HCT116 (cell line): ENCODE data around the gene SGCA. TPM values are rescaled to one million over a fixed set of nuclear protein-coding genes. Genes with fewer than 3 reads are reported as not detected.

Experiments
- ATAC-seq: fragments of 200-7000 bp; cut with Tn5 transposase; 2 replicates; pipeline ENCODE4 v1.9.1; 2020; ENCODE audit warnings: mild to moderate bottlenecking, moderate library complexity
- BruUV-seq: library from RNA; stranded (reverse); fragments of 400-500 nt; replicated peaks from 2 replicates; lab custom pipeline; 2021; lab: Mats Ljungman, UMichigan
- CTCF ChIA-PET: fragments of 300-600 bp; sonication (Branson Sonifier 250); formaldehyde crosslinking; loops from one replicate; lab custom pipeline; 2021; ENCODE audit warnings: antibody characterized with exemption; lab: Charles Lee
- POLR2A ChIA-PET: fragments of 300-600, 350-600 bp; sonication (Branson Sonifier 250); formaldehyde crosslinking; loops from one replicate; lab custom pipeline; 2021; ENCODE audit warnings: antibody characterized with exemption; lab: Charles Lee
- RAD21 ChIA-PET, 2 experiments: fragments of 300-600 bp; sonication (Branson Sonifier 250); formaldehyde crosslinking; loops; one replicate each; lab custom pipeline; 2023; ENCODE audit warnings: low total read pairs in 2 of 2; ENCODE audit not compliant: uncharacterized antibody in 2 of 2, unreplicated experiment in 2 of 2, low non-redundant PET in 1 of 2; lab: Charles Lee
- DNase-seq: peaks from one replicate; pipeline ENCODE4 v3.0.0-alpha.2; 2010; ENCODE audit warnings: low read depth, low spot score
- H2AFZ ChIP-seq: fragments of 200-600 bp; shearing (Covaris generic), sonication (generic); 2 replicates; pipeline ENCODE4 v1.6.1; 2017; ENCODE audit warnings: low read depth, mixed run types, mixed read lengths, antibody characterized with exemption, low read length; ENCODE audit not compliant: poor library complexity, severe bottlenecking
- H3K27ac ChIP-seq: 2 replicates; pipeline ENCODE4 v1.5.1; 2012; ENCODE audit warnings: low read depth, low read length
- H3K27me3 ChIP-seq: fragments of 200-600 bp; sonication (generic); 2 replicates; pipeline ENCODE4 v1.6.1; 2016; ENCODE audit warnings: mixed run types, low read length, mixed read lengths; ENCODE audit not compliant: insufficient read depth
- H3K36me3 ChIP-seq, 2 experiments: fragments of 200-500 bp in 1 of 2; fragments of 200-600 bp in 1 of 2; sonication (Bioruptor generic) in 1 of 2; sonication (generic) in 1 of 2; 2 replicates each; pipeline versions ENCODE4 v1.5.1 to v1.6.1; 2014 to 2016; ENCODE audit warnings: low read length in 2 of 2, inconsistent platforms in 1 of 2, mixed read lengths in 1 of 2, mixed run types in 1 of 2; ENCODE audit not compliant: insufficient read depth in 2 of 2, control insufficient read depth in 1 of 2
- H3K4me1 ChIP-seq, 2 experiments: fragments of 200-600 bp in 1 of 2; sonication (generic) in 1 of 2; 2 replicates each; pipeline versions ENCODE4 v1.5.1 to v1.6.1; 2012 to 2017; ENCODE audit warnings: low read length in 2 of 2, inconsistent platforms in 1 of 2, mild to moderate bottlenecking in 1 of 2, mixed read lengths in 1 of 2, mixed run types in 1 of 2, moderate library complexity in 1 of 2; ENCODE audit not compliant: insufficient read depth in 2 of 2, control insufficient read depth in 1 of 2
- H3K4me2 ChIP-seq: fragments of 200-600 bp; sonication (generic); 2 replicates; pipeline ENCODE4 v1.6.1; 2017; ENCODE audit warnings: mixed run types, low read length, mixed read lengths
- H3K4me3 ChIP-seq, 2 experiments: fragments of 200-600 bp in 1 of 2; sonication (generic) in 1 of 2; replicated peaks in 1 of 2; 2 replicates each; pipeline ENCODE4 v1.5.1; 2011 to 2016; ENCODE audit warnings: low read length in 2 of 2, control low read depth in 1 of 2, low read depth in 1 of 2, mild to moderate bottlenecking in 1 of 2, mixed read lengths in 1 of 2, mixed run types in 1 of 2
- H3K79me2 ChIP-seq: fragments of 200-600 bp; sonication (generic); 2 replicates; pipeline ENCODE4 v1.6.1; 2017; ENCODE audit warnings: mild to moderate bottlenecking, mixed run types, low read length, moderate library complexity, mixed read lengths; ENCODE audit not compliant: insufficient read depth
- H3K9ac ChIP-seq: fragments of 200-600 bp; sonication (generic); 2 replicates; pipeline ENCODE4 v1.6.1; 2016; ENCODE audit warnings: low read length, mixed read lengths
- H3K9me2 ChIP-seq: fragments of 200-600 bp; sonication (generic), shearing (Covaris generic); 2 replicates; pipeline ENCODE4 v1.6.1; 2017; ENCODE audit warnings: mixed run types, mild to moderate bottlenecking, moderate library complexity; ENCODE audit not compliant: insufficient read depth
- H3K9me3 ChIP-seq, 2 experiments: fragments of 200-500 bp in 1 of 2; fragments of 200-600 bp in 1 of 2; sonication (Bioruptor generic) in 1 of 2; sonication (generic) in 1 of 2; 2 replicates each; pipeline ENCODE4 v1.6.1; 2014 to 2017; ENCODE audit warnings: low read length in 2 of 2, mixed read lengths in 2 of 2, inconsistent platforms in 1 of 2, low read depth in 1 of 2, mild to moderate bottlenecking in 1 of 2, mixed run types in 1 of 2, moderate library complexity in 1 of 2; ENCODE audit not compliant: control insufficient read depth in 1 of 2, insufficient read depth in 1 of 2
- H4K20me1 ChIP-seq: fragments of 200-600 bp; sonication (generic), shearing (Covaris generic); 2 replicates; pipeline ENCODE4 v1.6.1; 2017; ENCODE audit warnings: mixed run types, mild to moderate bottlenecking, moderate library complexity; ENCODE audit not compliant: insufficient read depth
- CEBPB ChIP-seq: IDR thresholded peaks from 2 replicates; pipeline ENCODE4 v1.6.1; 2012; ENCODE audit warnings: low read depth
- EZH2 ChIP-seq: fragments of 200-600 bp; sonication (generic); IDR thresholded peaks from 2 replicates; pipeline ENCODE4 v1.6.1; 2017; ENCODE audit warnings: antibody characterized with exemption, mixed run types
- EZH2phosphoT487 ChIP-seq: fragments of 200-600 bp; IDR thresholded peaks from 2 replicates; pipeline ENCODE4 v1.6.1; 2018; ENCODE audit warnings: antibody characterized with exemption, borderline replicate concordance
- FOSL1 ChIP-seq: IDR thresholded peaks from 2 replicates; pipeline ENCODE4 v1.6.1; 2012; ENCODE audit warnings: low read depth
- JUND ChIP-seq: IDR thresholded peaks from 2 replicates; pipeline ENCODE4 v1.6.1; 2012
- POLR2A ChIP-seq: IDR thresholded peaks from 2 replicates; pipeline ENCODE4 v1.7.0; 2011; ENCODE audit warnings: borderline replicate concordance; ENCODE audit not compliant: insufficient read depth, insufficient read length; ENCODE audit errors: extremely low read depth
- POLR2AphosphoS5 ChIP-seq: IDR thresholded peaks from 2 replicates; pipeline ENCODE4 v1.6.1; 2011; ENCODE audit warnings: mild to moderate bottlenecking, low read depth, low read length, moderate library complexity
- RAD21 ChIP-seq: IDR thresholded peaks from 2 replicates; pipeline ENCODE4 v1.6.1; 2012; ENCODE audit warnings: low read depth, mild to moderate bottlenecking
- SIN3A ChIP-seq: IDR thresholded peaks from 2 replicates; pipeline ENCODE4 v1.6.1; 2012; ENCODE audit warnings: low read depth
- SP1 ChIP-seq: IDR thresholded peaks from 2 replicates; pipeline ENCODE4 v1.6.1; 2012; ENCODE audit warnings: low read depth
- TCF7L2 ChIP-seq: IDR thresholded peaks from 2 replicates; pipeline ENCODE4 v1.7.0; 2011; ENCODE audit warnings: borderline replicate concordance, inconsistent platforms; ENCODE audit not compliant: insufficient read depth, insufficient read length; ENCODE audit errors: extremely low read depth
- YY1 ChIP-seq: IDR thresholded peaks from 2 replicates; pipeline ENCODE4 v1.6.1; 2011; ENCODE audit warnings: low read length, low read depth, moderate library complexity, mild to moderate bottlenecking; ENCODE audit not compliant: insufficient replicate concordance; ENCODE audit errors: extremely low read depth
- ZFX ChIP-seq: fragments of 450-650 bp; IDR thresholded peaks from 2 replicates; pipeline ENCODE4 v1.6.1; 2017
- ZNF274 ChIP-seq: fragments of 200-500 bp; sonication (Bioruptor generic); IDR thresholded peaks from 2 replicates; pipeline ENCODE4 v1.6.1; 2014; ENCODE audit warnings: mild to moderate bottlenecking, low read depth, low read length, inconsistent platforms
- intact Hi-C: fragments of 100-400 bp; cut with micrococcal nuclease; formaldehyde crosslinking; loops from 2 replicates; pipeline ENCODE4 v1.10.0; 2022
- total RNA-seq: library from RNA; stranded (reverse); gene quantifications from one replicate; pipeline ENCODE4 v1.2.1, GENCODE V29; 2021; ENCODE audit not compliant: unreplicated experiment
- TF ChIP-seq, protein P1 (sequence below): IDR thresholded peaks from 2 replicates; pipeline ENCODE4 v1.6.1; 2012
- TF ChIP-seq, protein P2 (sequence below): IDR thresholded peaks from 2 replicates; pipeline ENCODE4 v1.6.1; 2011; ENCODE audit warnings: mild to moderate bottlenecking, low read length, moderate library complexity; ENCODE audit not compliant: insufficient replicate concordance; ENCODE audit errors: extremely low read depth
- TF ChIP-seq, protein P3 (sequence below): IDR thresholded peaks from 2 replicates; pipeline ENCODE4 v1.6.1; 2012
- TF ChIP-seq, protein P4 (sequence below), 3 experiments: fragments of 200-600 bp in 1 of 3; sonication (generic) in 1 of 3; IDR thresholded peaks in 2 of 3; conservative IDR thresholded peaks in 1 of 3; 2 replicates each; pipeline ENCODE4 v1.5.1; 2012 to 2017; ENCODE audit warnings: low read depth in 2 of 3, low read length in 2 of 3, antibody characterized with exemption in 1 of 3, borderline replicate concordance in 1 of 3, control low read depth in 1 of 3, mild to moderate bottlenecking in 1 of 3, mixed read lengths in 1 of 3, mixed run types in 1 of 3, moderate library complexity in 1 of 3; ENCODE audit not compliant: insufficient read depth in 1 of 3

Gene SGCA
- total RNA-seq, 1 experiment from 2014 or later = 0.37 TPM

DNA sequence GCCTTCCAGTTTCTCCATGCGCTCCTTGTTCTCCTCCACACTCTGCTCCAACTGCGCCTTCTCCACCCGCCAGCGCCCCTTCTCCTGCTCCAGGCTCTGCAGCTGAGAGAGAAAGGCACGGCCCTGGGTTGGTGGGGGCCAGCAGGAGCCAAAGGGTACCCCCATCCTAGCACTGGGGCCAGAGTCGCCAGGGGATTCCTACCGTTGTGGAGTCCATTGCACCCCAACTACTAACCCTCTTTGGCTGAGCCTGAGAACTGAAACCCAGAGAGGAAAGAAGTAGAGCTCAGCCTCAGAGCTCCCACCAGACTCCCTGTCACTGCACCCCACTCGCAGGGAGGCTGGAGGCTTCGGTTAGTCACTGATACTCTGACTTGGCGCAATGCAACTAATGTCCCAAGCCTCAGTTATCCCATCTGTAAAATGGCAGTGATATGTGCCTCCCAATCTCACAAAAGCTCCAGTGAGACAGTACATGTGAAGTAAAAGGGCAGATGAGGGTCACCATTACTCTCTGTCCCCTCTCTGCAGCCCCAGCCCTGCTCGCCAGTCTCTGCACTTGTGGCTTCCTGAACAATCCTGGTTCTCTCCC lies 29.6 kb upstream of the SGCA start:
- Histone ChIP-seq H3K4me2 (no peak overlapping the region), H3K9me2 (no peaks in the 10 kb centered on the region), H3K9ac (no peak overlapping the region), H3K36me3 (peaks cover 61 to 70% of the 10 kb centered on the region in 2 experiments), H3K27ac (no peak overlapping the region; the same call in 1 of the 2 replicates), H2AFZ (no peak overlapping the region), H3K79me2 (peaks cover 20% of the 10 kb centered on the region; the same call in 1 of the 2 replicates), H3K4me1 (peaks cover 12 to 34% of the 10 kb centered on the region in 2 experiments), H4K20me1 (peaks cover 4% of the 10 kb centered on the region; the same call in 1 of the 2 replicates), H3K9me3 (no peaks in the 10 kb centered on the region), H3K4me3 (no peak overlapping the region), H3K27me3 (no peaks in the 10 kb centered on the region)
- ATAC-seq = no peak
- ChIA-PET RAD21 (no interaction called here), CTCF (interaction anchor here (1.2 to 1.6 kb wide), 4 partner anchors 10 to 16 kb away, joined by 3 to 5 read pairs (median 4); no protein-coding TSS in a partner anchor), POLR2A (no interaction called here)
- intact Hi-C loops = no loop called here
- TF ChIP-seq, protein P1, sequence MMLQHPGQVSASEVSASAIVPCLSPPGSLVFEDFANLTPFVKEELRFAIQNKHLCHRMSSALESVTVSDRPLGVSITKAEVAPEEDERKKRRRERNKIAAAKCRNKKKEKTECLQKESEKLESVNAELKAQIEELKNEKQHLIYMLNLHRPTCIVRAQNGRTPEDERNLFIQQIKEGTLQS = no peak
- TF ChIP-seq CEBPB = no peak
- TF ChIP-seq RAD21 = no peak
- TF ChIP-seq ZNF274 = no peak
- TF ChIP-seq POLR2A = no peak
- no peak for TF ChIP-seq JUND
- TF ChIP-seq, protein P2, sequence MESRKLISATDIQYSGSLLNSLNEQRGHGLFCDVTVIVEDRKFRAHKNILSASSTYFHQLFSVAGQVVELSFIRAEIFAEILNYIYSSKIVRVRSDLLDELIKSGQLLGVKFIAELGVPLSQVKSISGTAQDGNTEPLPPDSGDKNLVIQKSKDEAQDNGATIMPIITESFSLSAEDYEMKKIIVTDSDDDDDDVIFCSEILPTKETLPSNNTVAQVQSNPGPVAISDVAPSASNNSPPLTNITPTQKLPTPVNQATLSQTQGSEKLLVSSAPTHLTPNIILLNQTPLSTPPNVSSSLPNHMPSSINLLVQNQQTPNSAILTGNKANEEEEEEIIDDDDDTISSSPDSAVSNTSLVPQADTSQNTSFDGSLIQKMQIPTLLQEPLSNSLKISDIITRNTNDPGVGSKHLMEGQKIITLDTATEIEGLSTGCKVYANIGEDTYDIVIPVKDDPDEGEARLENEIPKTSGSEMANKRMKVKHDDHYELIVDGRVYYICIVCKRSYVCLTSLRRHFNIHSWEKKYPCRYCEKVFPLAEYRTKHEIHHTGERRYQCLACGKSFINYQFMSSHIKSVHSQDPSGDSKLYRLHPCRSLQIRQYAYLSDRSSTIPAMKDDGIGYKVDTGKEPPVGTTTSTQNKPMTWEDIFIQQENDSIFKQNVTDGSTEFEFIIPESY = no peak
- no peak for TF ChIP-seq TCF7L2
- TF ChIP-seq, protein P3, sequence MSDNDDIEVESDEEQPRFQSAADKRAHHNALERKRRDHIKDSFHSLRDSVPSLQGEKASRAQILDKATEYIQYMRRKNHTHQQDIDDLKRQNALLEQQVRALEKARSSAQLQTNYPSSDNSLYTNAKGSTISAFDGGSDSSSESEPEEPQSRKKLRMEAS = no peak
- no peak for TF ChIP-seq SP1
- TF ChIP-seq POLR2AphosphoS5 = no peak
- no peak for TF ChIP-seq FOSL1
- TF ChIP-seq, protein P4, sequence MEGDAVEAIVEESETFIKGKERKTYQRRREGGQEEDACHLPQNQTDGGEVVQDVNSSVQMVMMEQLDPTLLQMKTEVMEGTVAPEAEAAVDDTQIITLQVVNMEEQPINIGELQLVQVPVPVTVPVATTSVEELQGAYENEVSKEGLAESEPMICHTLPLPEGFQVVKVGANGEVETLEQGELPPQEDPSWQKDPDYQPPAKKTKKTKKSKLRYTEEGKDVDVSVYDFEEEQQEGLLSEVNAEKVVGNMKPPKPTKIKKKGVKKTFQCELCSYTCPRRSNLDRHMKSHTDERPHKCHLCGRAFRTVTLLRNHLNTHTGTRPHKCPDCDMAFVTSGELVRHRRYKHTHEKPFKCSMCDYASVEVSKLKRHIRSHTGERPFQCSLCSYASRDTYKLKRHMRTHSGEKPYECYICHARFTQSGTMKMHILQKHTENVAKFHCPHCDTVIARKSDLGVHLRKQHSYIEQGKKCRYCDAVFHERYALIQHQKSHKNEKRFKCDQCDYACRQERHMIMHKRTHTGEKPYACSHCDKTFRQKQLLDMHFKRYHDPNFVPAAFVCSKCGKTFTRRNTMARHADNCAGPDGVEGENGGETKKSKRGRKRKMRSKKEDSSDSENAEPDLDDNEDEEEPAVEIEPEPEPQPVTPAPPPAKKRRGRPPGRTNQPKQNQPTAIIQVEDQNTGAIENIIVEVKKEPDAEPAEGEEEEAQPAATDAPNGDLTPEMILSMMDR (IDR thresholded peaks at IDR 0.05 in 2 of 3, conservative IDR thresholded peaks at IDR 0.05 in 1 of 3; ENCODE audit: borderline replicate concordance in 1 of 3, insufficient read depth in 1 of 3, low read depth in 2 of 3, low read length in 2 of 3) = no peak
- TF ChIP-seq EZH2phosphoT487 = no peak
- no peak for TF ChIP-seq YY1
- TF ChIP-seq EZH2 = no peak
- TF ChIP-seq ZFX = no peak
- no peak for TF ChIP-seq SIN3A
- BruUV-seq = no TSS peak
- no peak for DNase-seq
